Left ventricle myocardium inferior (tissue), 1 donor: ENCODE data around the gene CBX4. TPM values are rescaled to one million over a fixed set of nuclear protein-coding genes. Genes with fewer than 3 reads are reported as not detected.

Experiments
- DNase-seq: peaks from one replicate; pipeline ENCODE4 v3.0.0-alpha.2; 2020
- H3K27ac ChIP-seq: fragments of 200-600 bp; replicated peaks from 2 replicates; pipeline ENCODE4 v1.8.0; 2021
- H3K27me3 ChIP-seq: fragments of 200-600 bp; 2 replicates; pipeline ENCODE4 v1.8.0; 2021; ENCODE audit warnings: low read depth
- H3K36me3 ChIP-seq: fragments of 200-600 bp; 2 replicates; pipeline ENCODE4 v1.8.0; 2021
- H3K4me1 ChIP-seq: fragments of 200-600 bp; 2 replicates; pipeline ENCODE4 v1.8.0; 2021
- H3K4me3 ChIP-seq: fragments of 200-600 bp; 2 replicates; pipeline ENCODE4 v1.8.0; 2021; ENCODE audit warnings: mild to moderate bottlenecking, moderate library complexity
- H3K9me3 ChIP-seq: fragments of 200-600 bp; replicated peaks from 2 replicates; pipeline ENCODE4 v1.8.0; 2021
- CTCF ChIP-seq: fragments of 200-600 bp; IDR thresholded peaks from 2 replicates; pipeline ENCODE4 v1.8.0; 2021; ENCODE audit warnings: antibody characterized with exemption, mild to moderate bottlenecking, borderline replicate concordance
- intact Hi-C: fragments of 100-400 bp; cut with micrococcal nuclease; formaldehyde crosslinking; loops from one replicate; pipeline ENCODE4 v1.11.0; 2022
- total RNA-seq: library from RNA; stranded (reverse); fragmentation: NEBNext Ultra II Directional; extraction: Animal tissue kit (Norgen Biotek cat#: 25700); gene quantifications from one replicate; pipeline ENCODE4 v1.2.1, GENCODE V29; 2021
- donor health status: DM: no; HTN: yes; CAD: no; lungs with severe emphysema.

The CBX4 gene
- total RNA-seq, 1 donor from 2014 or later: 28.7 TPM

- Histone ChIP-seq H3K27me3 (peaks cover 43% of the 10 kb centered on the region), H3K36me3 (peaks cover under 1% of the 10 kb centered on the region), H3K9me3 (no peaks in the 10 kb centered on the region), H3K27ac (no peak overlapping the region), H3K4me3 (peak overlapping the region; percentile 11), H3K4me1 (peaks cover 87% of the 10 kb centered on the region)
- no peak for TF ChIP-seq CTCF
- intact Hi-C loops: no loop called here
- no peak for DNase-seq
Observed at GRCh38 chr17:79841369-79842135, 2.3 kb upstream of the CBX4 start.

- H3K36me3 ChIP-seq: peaks cover 7% of the 10 kb centered on the region
- intact Hi-C loops: no loop called here
- peak overlapping the region; percentile 92 for H3K4me3 ChIP-seq
- peaks cover 43% of the 10 kb centered on the region for H3K27me3 ChIP-seq
- DNase-seq: no peak
- peaks cover 93% of the 10 kb centered on the region for H3K4me1 ChIP-seq
- H3K27ac ChIP-seq: no peak overlapping the region
- no peak for TF ChIP-seq CTCF
- no peaks in the 10 kb centered on the region for H3K9me3 ChIP-seq
Observed at GRCh38 chr17:79840989-79841286, 1.7 kb upstream of the CBX4 start.

GRCh38 chr17:79840269-79840988 is 1.2 kb upstream of the CBX4 start:
- Histone ChIP-seq H3K9me3 (no peaks in the 10 kb centered on the region), H3K27me3 (peaks cover 43% of the 10 kb centered on the region), H3K4me3 (peak overlapping the region; percentile 92), H3K27ac (peak overlapping the region; percentile 84), H3K36me3 (peaks cover 9% of the 10 kb centered on the region), H3K4me1 (peaks cover 94% of the 10 kb centered on the region)
- TF ChIP-seq CTCF: no peak
- DNase-seq: peak; percentile 80
- intact Hi-C loops: no loop called here

- H3K4me1 ChIP-seq: peaks cover 84% of the 10 kb centered on the region
- peaks cover 26% of the 10 kb centered on the region for H3K36me3 ChIP-seq
- no peak for TF ChIP-seq CTCF
- peaks cover 42% of the 10 kb centered on the region for H3K27me3 ChIP-seq
- DNase-seq: peak; percentile 44
- H3K9me3 ChIP-seq: no peaks in the 10 kb centered on the region
- intact Hi-C loops: no loop called here
- peak overlapping the region; percentile 95 for H3K27ac ChIP-seq
- peak overlapping the region; percentile 92 for H3K4me3 ChIP-seq
Observed at GRCh38 chr17:79838522-79839274, 542 bp downstream of the CBX4 start.

- peaks cover 30% of the 10 kb centered on the region for H3K36me3 ChIP-seq
- DNase-seq: no peak
- intact Hi-C loops: no loop called here
- peak overlapping the region; percentile 95 for H3K27ac ChIP-seq
- TF ChIP-seq CTCF: no peak
- H3K4me1 ChIP-seq: peaks cover 84% of the 10 kb centered on the region
- no peaks in the 10 kb centered on the region for H3K9me3 ChIP-seq
- peak overlapping the region; percentile 92 for H3K4me3 ChIP-seq
- peaks cover 35% of the 10 kb centered on the region for H3K27me3 ChIP-seq
Observed at GRCh38 chr17:79837888-79838521, 1.2 kb downstream of the CBX4 start.
